K562 (cell line): Measurements from ENCODE around the gene CPZ. TPM values are rescaled to one million over a fixed set of nuclear protein-coding genes. Genes with fewer than 3 reads are reported as not detected.

Source experiments
- ARID1B ChIP-seq: fragments of 450-650 bp; IDR thresholded peaks from 2 replicates; pipeline ENCODE4 v1.6.1; 2016; ENCODE audit warnings: antibody characterized with exemption, mild to moderate bottlenecking, inconsistent platforms
- BMI1 ChIP-seq: fragments of 150-350 bp; IDR thresholded peaks from 2 replicates; pipeline ENCODE4 v1.6.1; 2014; ENCODE audit warnings: low read length
- CBFA2T2 ChIP-seq: fragments of 450-650 bp; conservative IDR thresholded peaks from 2 replicates; pipeline ENCODE4 v1.6.1; 2017; ENCODE audit warnings: mild to moderate bottlenecking
- CSDE1 ChIP-seq, 2 experiments: fragments of 450-650 bp; IDR thresholded peaks; 2 replicates each; pipeline ENCODE4 v1.6.1; 2016; ENCODE audit warnings: mild to moderate bottlenecking in 1 of 2
- ERF ChIP-seq: fragments of 450-650 bp; formaldehyde crosslinking; IDR thresholded peaks from 2 replicates; pipeline ENCODE4 v1.4.0; 2020; ENCODE audit warnings: mild to moderate bottlenecking, mixed read lengths
- EWSR1 ChIP-seq: fragments of 450-650 bp; IDR thresholded peaks from 2 replicates; pipeline ENCODE4 v1.6.1; 2018; ENCODE audit warnings: borderline replicate concordance, mild to moderate bottlenecking, low read depth, moderate library complexity; ENCODE audit not compliant: partially characterized antibody
- FIP1L1 ChIP-seq: fragments of 200-400 bp; formaldehyde crosslinking; IDR thresholded peaks from 2 replicates; pipeline ENCODE4 v1.6.1; 2018; ENCODE audit warnings: mild to moderate bottlenecking, low read depth, low read length; ENCODE audit not compliant: poor library complexity, severe bottlenecking
- KLF10 ChIP-seq: fragments of 250-450 bp; sonication (Bioruptor Pico); IDR thresholded peaks from 2 replicates; pipeline ENCODE4 v1.6.1; 2021; ENCODE audit warnings: matching md5 sums
- NONO ChIP-seq, 2 experiments: fragments of 200-400 bp in 1 of 2; fragments of 450-650 bp in 1 of 2; formaldehyde crosslinking in 1 of 2; IDR thresholded peaks; 2 replicates each; pipeline ENCODE4 v1.6.1; 2017; ENCODE audit warnings: low read depth in 2 of 2, mild to moderate bottlenecking in 2 of 2, moderate library complexity in 2 of 2, low read length in 1 of 2
- RBM15 ChIP-seq: fragments of 200-400 bp; formaldehyde crosslinking; IDR thresholded peaks from 2 replicates; pipeline ENCODE4 v1.6.1; 2018; ENCODE audit warnings: mild to moderate bottlenecking, low read length, moderate library complexity; ENCODE audit not compliant: insufficient read depth
- SMARCE1 ChIP-seq: fragments of 450-650 bp; IDR thresholded peaks from 2 replicates; pipeline ENCODE4 v1.7.1; 2016; ENCODE audit warnings: mild to moderate bottlenecking
- UBTF ChIP-seq, 2 experiments: IDR thresholded peaks; 2 replicates each; pipeline ENCODE4 v1.6.1; 2012; ENCODE audit warnings: improper control_type of control experiment in 2 of 2, low read depth in 2 of 2, low read length in 2 of 2, borderline replicate concordance in 1 of 2
- XRCC4 ChIP-seq: IDR thresholded peaks from one replicate; pipeline ENCODE4 v1.6.1; 2011; ENCODE audit not compliant: insufficient read depth, insufficient read length; ENCODE audit errors: extremely low read depth
- ZBTB17 ChIP-seq: fragments of 450-650 bp; formaldehyde crosslinking; IDR thresholded peaks from 2 replicates; pipeline ENCODE4 v1.4.0; 2020; ENCODE audit warnings: mild to moderate bottlenecking
- ZNF3 ChIP-seq: fragments of 250-450 bp; sonication (Bioruptor Pico); IDR thresholded peaks from 2 replicates; pipeline ENCODE4 v1.5.0; 2021; ENCODE audit warnings: mild to moderate bottlenecking, moderate library complexity
- ZNF717 ChIP-seq: fragments of 250-450 bp; sonication (Bioruptor Pico); IDR thresholded peaks from 2 replicates; pipeline ENCODE4 v1.5.0; 2021
- polyA plus RNA-seq, 8 experiments: library from polyadenylated mRNA; depleted of rRNA in 4 of 8; stranded (reverse) in 5 of 8; unstranded in 3 of 8; fragments of >200 nt; fragmentation: Nextera tagmentation in 2 of 8; fragmentation: Illumina TruSeq in 1 of 8; extraction: Ambion mirVana in 2 of 8; extraction: Trizol in 1 of 8; gene quantifications; 2 replicates each; pipeline versions ENCODE4 v1.2.1 to v1.2.3, GENCODE V29; 2011 to 2014; ENCODE audit warnings: inconsistent platforms in 1 of 8, missing spikeins in 1 of 8
- total RNA-seq, 7 experiments: library from RNA; depleted of rRNA in 6 of 7; stranded (reverse); fragments of >200 nt in 6 of 7; fragmentation: Illumina TruSeq in 2 of 7; extraction: Trizol in 2 of 7; gene quantifications; 2 replicates each; pipeline versions ENCODE4 v1.2.1 to v1.2.3, GENCODE V29; 2011 to 2021; ENCODE audit warnings: low replicate concordance in 1 of 7
- TF ChIP-seq, protein P1 (sequence below): sonication (generic); formaldehyde crosslinking; IDR thresholded peaks from 2 replicates; pipeline ENCODE4 v1.8.1; 2022; ENCODE audit warnings: missing genetic modification reagents

CPZ gene
- total and polyA plus RNA-seq, 9 of the 15 experiments (the other 6 are each of a cell fraction or from before 2014, with no cell fraction given) = 0.06 to 2.2 (median 1.2) TPM; not detected in 1

- TF ChIP-seq UBTF (IDR thresholded peaks at IDR 0.05; ENCODE audit: borderline replicate concordance in 1 of 2, low read depth in 2 of 2, low read length in 2 of 2) (no peak), RBM15 (no peak), ERF (no peak), NONO (IDR thresholded peaks at IDR 0.05; ENCODE audit: low read depth in 2 of 2, low read length in 1 of 2) (no peak), EWSR1 (no peak), CSDE1 (IDR thresholded peaks at IDR 0.05) (no peak), ARID1B (no peak), ZNF3 (CRISPR knock-in tag) (no peak), FIP1L1 (no peak), CBFA2T2 (no peak), ZNF717 (CRISPR knock-in tag) (no peak), XRCC4 (no peak), SMARCE1 (no peak), ZBTB17 (no peak), KLF10 (CRISPR knock-in tag) (no peak), BMI1 (no peak)
- TF ChIP-seq, protein P1, sequence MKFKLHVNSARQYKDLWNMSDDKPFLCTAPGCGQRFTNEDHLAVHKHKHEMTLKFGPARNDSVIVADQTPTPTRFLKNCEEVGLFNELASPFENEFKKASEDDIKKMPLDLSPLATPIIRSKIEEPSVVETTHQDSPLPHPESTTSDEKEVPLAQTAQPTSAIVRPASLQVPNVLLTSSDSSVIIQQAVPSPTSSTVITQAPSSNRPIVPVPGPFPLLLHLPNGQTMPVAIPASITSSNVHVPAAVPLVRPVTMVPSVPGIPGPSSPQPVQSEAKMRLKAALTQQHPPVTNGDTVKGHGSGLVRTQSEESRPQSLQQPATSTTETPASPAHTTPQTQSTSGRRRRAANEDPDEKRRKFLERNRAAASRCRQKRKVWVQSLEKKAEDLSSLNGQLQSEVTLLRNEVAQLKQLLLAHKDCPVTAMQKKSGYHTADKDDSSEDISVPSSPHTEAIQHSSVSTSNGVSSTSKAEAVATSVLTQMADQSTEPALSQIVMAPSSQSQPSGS = no peak
Observed at GRCh38 chr4:8577046-8577445, 15.5 kb upstream of the CPZ start (continued).
